ENCODE results near the gene TMEM208. TPM values are rescaled to one million over a fixed set of nuclear protein-coding genes. Genes with fewer than 3 reads are reported as not detected.
A peak's percentile ranks its signal among the peaks of the same experiment; 100 is the strongest.

The TMEM208 gene
- total RNA-seq, 6 donors from 2014 or later: 21.1 to 50.6 (median 48.5) TPM

- Histone ChIP-seq H3K4me1 (peaks cover 45 to 53% (median 47%) of the 10 kb centered on the region in 4 donors), H3K9me3 (no peaks in the 10 kb centered on the region), H3K36me3 (no peaks in the 10 kb centered on the region), H3K27ac (peak overlapping the region in 1 of 4 donors; percentile 54), H3K4me3 (no peak overlapping the region), H3K27me3 (no peaks in the 10 kb centered on the region)
- ATAC-seq (ENCODE audit: low FRiP score in 2 of 2) (no peak), DNase-seq (no peak)
- TF ChIP-seq EP300 (IDR thresholded peaks at IDR 0.05) (no peak), POLR2A (IDR thresholded peaks at IDR 0.05) (no peak), POLR2AphosphoS5 (IDR thresholded peaks at IDR 0.05) (no peak)
- TF ChIP-seq, protein P1, sequence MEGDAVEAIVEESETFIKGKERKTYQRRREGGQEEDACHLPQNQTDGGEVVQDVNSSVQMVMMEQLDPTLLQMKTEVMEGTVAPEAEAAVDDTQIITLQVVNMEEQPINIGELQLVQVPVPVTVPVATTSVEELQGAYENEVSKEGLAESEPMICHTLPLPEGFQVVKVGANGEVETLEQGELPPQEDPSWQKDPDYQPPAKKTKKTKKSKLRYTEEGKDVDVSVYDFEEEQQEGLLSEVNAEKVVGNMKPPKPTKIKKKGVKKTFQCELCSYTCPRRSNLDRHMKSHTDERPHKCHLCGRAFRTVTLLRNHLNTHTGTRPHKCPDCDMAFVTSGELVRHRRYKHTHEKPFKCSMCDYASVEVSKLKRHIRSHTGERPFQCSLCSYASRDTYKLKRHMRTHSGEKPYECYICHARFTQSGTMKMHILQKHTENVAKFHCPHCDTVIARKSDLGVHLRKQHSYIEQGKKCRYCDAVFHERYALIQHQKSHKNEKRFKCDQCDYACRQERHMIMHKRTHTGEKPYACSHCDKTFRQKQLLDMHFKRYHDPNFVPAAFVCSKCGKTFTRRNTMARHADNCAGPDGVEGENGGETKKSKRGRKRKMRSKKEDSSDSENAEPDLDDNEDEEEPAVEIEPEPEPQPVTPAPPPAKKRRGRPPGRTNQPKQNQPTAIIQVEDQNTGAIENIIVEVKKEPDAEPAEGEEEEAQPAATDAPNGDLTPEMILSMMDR (IDR thresholded peaks at IDR 0.05): no peak
- 80 to 82% methylated on average over 2 of the region's 2 CpGs for WGBS, 2 donors
These were observed 45.6 kb upstream of the TMEM208 start for GRCh38 chr16:67181346-67181745.

GRCh38 chr16:67182288-67182687, 44.6 kb upstream of the TMEM208 start:
- TF ChIP-seq EP300 (IDR thresholded peaks at IDR 0.05) (no peak), POLR2A (IDR thresholded peaks at IDR 0.05) (no peak), POLR2AphosphoS5 (IDR thresholded peaks at IDR 0.05) (no peak)
- TF ChIP-seq, protein P1 (IDR thresholded peaks at IDR 0.05): no peak
- peaks cover 45 to 53% (median 47%) of the 10 kb centered on the region in 4 donors for H3K4me1 ChIP-seq
- 83 to 88% methylated on average over 2 of the region's 2 CpGs for WGBS, 2 donors

DNA sequence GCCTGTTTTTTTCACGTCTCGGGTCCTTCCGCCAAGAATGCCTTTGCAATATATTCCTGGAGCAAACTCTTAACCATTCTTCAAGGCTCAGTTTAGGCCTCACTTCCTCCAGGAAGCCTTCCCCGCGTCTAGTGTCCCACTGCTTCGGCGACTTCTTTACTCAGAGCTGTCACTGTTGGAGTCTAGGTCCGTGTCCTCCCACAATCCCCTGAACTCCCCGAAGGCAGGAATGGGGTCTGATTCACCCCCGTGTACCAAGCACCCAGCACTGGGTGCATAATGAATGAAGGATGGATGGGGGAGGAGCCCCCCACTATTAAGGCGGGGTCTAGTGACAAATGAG, 43.7 kb upstream of the TMEM208 start:
- 2 to 8% methylated on average over 11 of the region's 11 CpGs for WGBS, 2 donors
- H3K4me1 ChIP-seq: peaks cover 36 to 45% (median 39%) of the 10 kb centered on the region in 4 donors
- no peak for ATAC-seq (ENCODE audit: low FRiP score in 2 of 2)
- H3K36me3 ChIP-seq: no peaks in the 10 kb centered on the region
- no peak for DNase-seq
- H3K27ac ChIP-seq: peak overlapping the region; percentile 95 to 98 (median 96)
- TF ChIP-seq, protein P1 (IDR thresholded peaks at IDR 0.05): no peak
- TF ChIP-seq POLR2A (IDR thresholded peaks at IDR 0.05): no peak
- no peak for TF ChIP-seq POLR2AphosphoS5 (IDR thresholded peaks at IDR 0.05)
- no peak for TF ChIP-seq EP300 (IDR thresholded peaks at IDR 0.05)
- no peaks in the 10 kb centered on the region for H3K27me3 ChIP-seq
- peak overlapping the region in 3 of 4 donors; percentile 65 to 84 (median 84) for H3K4me3 ChIP-seq
- H3K9me3 ChIP-seq: no peaks in the 10 kb centered on the region

More at GRCh38 chr16:67182288-67182687, 44.6 kb upstream of the TMEM208 start:
- H3K36me3 ChIP-seq: no peaks in the 10 kb centered on the region
- no peak for ATAC-seq (ENCODE audit: low FRiP score in 2 of 2)
- no peaks in the 10 kb centered on the region for H3K9me3 ChIP-seq
- no peak for DNase-seq
- no peak overlapping the region for H3K27ac ChIP-seq
- no peak overlapping the region for H3K4me3 ChIP-seq
- no peaks in the 10 kb centered on the region for H3K27me3 ChIP-seq

- Histone ChIP-seq H3K4me1 (peaks cover 30 to 41% (median 34%) of the 10 kb centered on the region in 4 donors), H3K9me3 (no peaks in the 10 kb centered on the region), H3K27me3 (no peaks in the 10 kb centered on the region), H3K36me3 (no peaks in the 10 kb centered on the region), H3K27ac (peak within 1 kb of the TSS; percentile 95 to 98 (median 96)), H3K4me3 (peak within 1 kb of the TSS; percentile 65 to 84 (median 76))
- ATAC-seq (ENCODE audit: low FRiP score in 2 of 2): peak; percentile 96
- WGBS, 2 donors: 0% methylated on average over 18 to 49 of the region's 77 CpGs
- TF ChIP-seq, protein P1 (IDR thresholded peaks at IDR 0.05): peak in 2 of 6 experiments; percentile 17 to 25
- TF ChIP-seq EP300 (IDR thresholded peaks at IDR 0.05): no peak
- TF ChIP-seq POLR2AphosphoS5 (IDR thresholded peaks at IDR 0.05): peak; percentile 48 to 74
- TF ChIP-seq POLR2A (IDR thresholded peaks at IDR 0.05): peak in 2 of 4 donors; percentile 35 to 73
- peak; percentile 96 to 99 for DNase-seq
These were observed 43.1 kb upstream of the TMEM208 start, which contains the start of gene MATCAP1 for GRCh38 chr16:67183627-67184452. MATCAP1 (minus strand) TSS chr16:67183963; CDS start chr16:67180610, 3,353 bp downstream.
